ENCODE data around the gene ALDH1B1. TPM values are rescaled to one million over a fixed set of nuclear protein-coding genes. Genes with fewer than 3 reads are reported as not detected.

The ALDH1B1 gene
- total RNA-seq, 1 experiment from 2014 or later: 46.6 TPM

DNA sequence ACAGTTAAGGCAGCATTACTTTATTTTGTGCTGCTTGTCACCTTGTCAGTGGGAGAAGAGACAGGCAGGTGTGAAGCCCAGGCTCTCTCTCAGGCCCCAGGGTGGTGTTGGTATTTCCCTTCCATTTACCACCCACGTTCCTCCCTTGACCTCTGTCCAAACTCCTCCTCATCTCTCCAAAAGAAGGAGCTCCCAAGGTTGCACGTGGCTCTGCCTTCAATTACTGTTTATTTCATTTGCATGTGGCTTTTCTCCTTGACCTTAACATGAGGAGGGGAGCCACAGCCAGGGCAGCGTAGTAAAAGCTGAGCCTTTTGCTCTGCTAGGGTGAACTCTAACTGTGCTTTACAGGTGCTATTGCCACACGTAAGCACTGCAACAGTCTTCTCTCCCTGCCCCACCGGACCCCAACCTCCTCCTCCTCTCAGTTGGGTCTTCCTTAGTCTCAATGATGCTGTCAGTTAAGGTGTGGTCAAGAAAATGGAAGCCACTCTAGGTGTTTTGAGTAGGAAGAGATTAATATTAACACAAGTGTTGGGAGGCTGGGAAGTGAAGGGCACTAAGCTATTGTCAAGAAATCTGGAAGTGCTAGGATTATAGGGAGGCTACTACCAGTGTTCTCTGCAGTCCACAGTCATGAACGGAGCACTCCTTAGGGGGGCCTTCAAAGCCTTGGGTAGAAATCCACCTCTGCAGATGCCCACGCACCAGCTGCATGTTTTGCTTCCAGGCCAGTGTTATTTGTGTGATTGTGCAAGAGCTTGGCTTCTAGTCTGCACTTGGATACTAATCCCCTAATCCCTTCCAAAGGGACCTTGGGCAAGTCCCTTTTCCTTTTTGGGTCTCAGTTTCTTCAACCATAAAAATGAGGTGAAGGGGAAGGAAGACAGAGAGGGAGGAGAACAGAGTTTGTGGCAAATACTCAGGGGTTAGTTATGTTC is 3.9 kb upstream of the ALDH1B1 start:
- CTCF ChIA-PET: no interaction called here
- no TSS peak for BruUV-seq (replicated peaks)
- Histone ChIP-seq H2AFZ (ENCODE audit: low read depth, low read length, poor library complexity, severe bottlenecking) (no peak overlapping the region), H3K9ac (ENCODE audit: low read length) (no peak overlapping the region), H3K4me3 (replicated peaks in 1 of 2; ENCODE audit: low read depth in 1 of 2, low read length in 2 of 2) (no peak overlapping the region), H3K9me2 (ENCODE audit: insufficient read depth) (no peaks in the 10 kb centered on the region), H3K27ac (ENCODE audit: low read depth, low read length) (no peak overlapping the region), H3K4me2 (ENCODE audit: low read length) (no peak overlapping the region), H3K9me3 (ENCODE audit: control insufficient read depth in 1 of 2, insufficient read depth in 1 of 2, low read depth in 1 of 2, low read length in 2 of 2) (peaks cover 4 to 5% of the 10 kb centered on the region in 2 experiments; a peak in 1 of 4 replicates), H3K27me3 (ENCODE audit: insufficient read depth, low read length) (no peaks in the 10 kb centered on the region), H4K20me1 (ENCODE audit: insufficient read depth) (no peaks in the 10 kb centered on the region), H3K79me2 (ENCODE audit: insufficient read depth, low read length) (peaks cover 9% of the 10 kb centered on the region), H3K36me3 (ENCODE audit: control insufficient read depth in 1 of 2, insufficient read depth in 2 of 2, low read length in 2 of 2) (no peaks in the 10 kb centered on the region), H3K4me1 (ENCODE audit: control insufficient read depth in 1 of 2, insufficient read depth in 2 of 2, low read length in 2 of 2) (peaks cover 1 to 7% of the 10 kb centered on the region in 2 experiments; a peak in 3 of 4 replicates)
- ATAC-seq (no peak), DNase-seq (ENCODE audit: low read depth, low spot score) (no peak)
- TF ChIP-seq SIN3A (IDR thresholded peaks at IDR 0.05; ENCODE audit: low read depth) (no peak), SP1 (IDR thresholded peaks at IDR 0.05; ENCODE audit: low read depth) (no peak), ZFX (IDR thresholded peaks at IDR 0.05) (no peak), FOSL1 (IDR thresholded peaks at IDR 0.05; ENCODE audit: low read depth) (no peak), ZBTB33 (IDR thresholded peaks at IDR 0.05; ENCODE audit: extremely low read depth, insufficient replicate concordance, low read length) (no peak), ATF3 (IDR thresholded peaks at IDR 0.05) (no peak), EZH2phosphoT487 (IDR thresholded peaks at IDR 0.05; ENCODE audit: borderline replicate concordance) (no peak), MAX (IDR thresholded peaks at IDR 0.05) (no peak), SRF (IDR thresholded peaks at IDR 0.05; ENCODE audit: low read depth) (no peak), CEBPB (IDR thresholded peaks at IDR 0.05; ENCODE audit: low read depth) (no peak), RAD21 (IDR thresholded peaks at IDR 0.05; ENCODE audit: low read depth) (no peak), ZNF274 (IDR thresholded peaks at IDR 0.05; ENCODE audit: low read depth, low read length) (no peak), TCF7L2 (IDR thresholded peaks at IDR 0.05; ENCODE audit: borderline replicate concordance, extremely low read depth, insufficient read depth, insufficient read length) (no peak), POLR2A (IDR thresholded peaks at IDR 0.05; ENCODE audit: borderline replicate concordance, extremely low read depth, insufficient read depth, insufficient read length) (no peak)
- TF ChIP-seq, protein P1, sequence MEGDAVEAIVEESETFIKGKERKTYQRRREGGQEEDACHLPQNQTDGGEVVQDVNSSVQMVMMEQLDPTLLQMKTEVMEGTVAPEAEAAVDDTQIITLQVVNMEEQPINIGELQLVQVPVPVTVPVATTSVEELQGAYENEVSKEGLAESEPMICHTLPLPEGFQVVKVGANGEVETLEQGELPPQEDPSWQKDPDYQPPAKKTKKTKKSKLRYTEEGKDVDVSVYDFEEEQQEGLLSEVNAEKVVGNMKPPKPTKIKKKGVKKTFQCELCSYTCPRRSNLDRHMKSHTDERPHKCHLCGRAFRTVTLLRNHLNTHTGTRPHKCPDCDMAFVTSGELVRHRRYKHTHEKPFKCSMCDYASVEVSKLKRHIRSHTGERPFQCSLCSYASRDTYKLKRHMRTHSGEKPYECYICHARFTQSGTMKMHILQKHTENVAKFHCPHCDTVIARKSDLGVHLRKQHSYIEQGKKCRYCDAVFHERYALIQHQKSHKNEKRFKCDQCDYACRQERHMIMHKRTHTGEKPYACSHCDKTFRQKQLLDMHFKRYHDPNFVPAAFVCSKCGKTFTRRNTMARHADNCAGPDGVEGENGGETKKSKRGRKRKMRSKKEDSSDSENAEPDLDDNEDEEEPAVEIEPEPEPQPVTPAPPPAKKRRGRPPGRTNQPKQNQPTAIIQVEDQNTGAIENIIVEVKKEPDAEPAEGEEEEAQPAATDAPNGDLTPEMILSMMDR (IDR thresholded peaks at IDR 0.05 in 2 of 3, conservative IDR thresholded peaks at IDR 0.05 in 1 of 3; ENCODE audit: borderline replicate concordance in 1 of 3, insufficient read depth in 1 of 3, low read depth in 2 of 3, low read length in 2 of 3): no peak
- TF ChIP-seq, protein P2, sequence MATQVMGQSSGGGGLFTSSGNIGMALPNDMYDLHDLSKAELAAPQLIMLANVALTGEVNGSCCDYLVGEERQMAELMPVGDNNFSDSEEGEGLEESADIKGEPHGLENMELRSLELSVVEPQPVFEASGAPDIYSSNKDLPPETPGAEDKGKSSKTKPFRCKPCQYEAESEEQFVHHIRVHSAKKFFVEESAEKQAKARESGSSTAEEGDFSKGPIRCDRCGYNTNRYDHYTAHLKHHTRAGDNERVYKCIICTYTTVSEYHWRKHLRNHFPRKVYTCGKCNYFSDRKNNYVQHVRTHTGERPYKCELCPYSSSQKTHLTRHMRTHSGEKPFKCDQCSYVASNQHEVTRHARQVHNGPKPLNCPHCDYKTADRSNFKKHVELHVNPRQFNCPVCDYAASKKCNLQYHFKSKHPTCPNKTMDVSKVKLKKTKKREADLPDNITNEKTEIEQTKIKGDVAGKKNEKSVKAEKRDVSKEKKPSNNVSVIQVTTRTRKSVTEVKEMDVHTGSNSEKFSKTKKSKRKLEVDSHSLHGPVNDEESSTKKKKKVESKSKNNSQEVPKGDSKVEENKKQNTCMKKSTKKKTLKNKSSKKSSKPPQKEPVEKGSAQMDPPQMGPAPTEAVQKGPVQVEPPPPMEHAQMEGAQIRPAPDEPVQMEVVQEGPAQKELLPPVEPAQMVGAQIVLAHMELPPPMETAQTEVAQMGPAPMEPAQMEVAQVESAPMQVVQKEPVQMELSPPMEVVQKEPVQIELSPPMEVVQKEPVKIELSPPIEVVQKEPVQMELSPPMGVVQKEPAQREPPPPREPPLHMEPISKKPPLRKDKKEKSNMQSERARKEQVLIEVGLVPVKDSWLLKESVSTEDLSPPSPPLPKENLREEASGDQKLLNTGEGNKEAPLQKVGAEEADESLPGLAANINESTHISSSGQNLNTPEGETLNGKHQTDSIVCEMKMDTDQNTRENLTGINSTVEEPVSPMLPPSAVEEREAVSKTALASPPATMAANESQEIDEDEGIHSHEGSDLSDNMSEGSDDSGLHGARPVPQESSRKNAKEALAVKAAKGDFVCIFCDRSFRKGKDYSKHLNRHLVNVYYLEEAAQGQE (IDR thresholded peaks at IDR 0.05; ENCODE audit: low read depth): no peak
- intact Hi-C loops (cut with micrococcal nuclease): no loop called here
- POLR2A ChIA-PET: no interaction called here
- RAD21 ChIA-PET (ENCODE audit: low non-redundant PET in 1 of 2, low total read pairs in 2 of 2, uncharacterized antibody in 2 of 2, unreplicated experiment in 2 of 2): no interaction called here

Measured in HCT116 (cell line).